ENCODE measurements around the gene MTR. TPM values are rescaled to one million over a fixed set of nuclear protein-coding genes. Genes with fewer than 3 reads are reported as not detected.
A peak's percentile ranks its signal among the peaks of the same experiment; 100 is the strongest.

MTR gene
- total and polyA plus RNA-seq, 9 of the 15 experiments (the other 6 are each of a cell fraction or from before 2014, with no cell fraction given): 3.4 to 44.3 (median 20.3) TPM

DNA sequence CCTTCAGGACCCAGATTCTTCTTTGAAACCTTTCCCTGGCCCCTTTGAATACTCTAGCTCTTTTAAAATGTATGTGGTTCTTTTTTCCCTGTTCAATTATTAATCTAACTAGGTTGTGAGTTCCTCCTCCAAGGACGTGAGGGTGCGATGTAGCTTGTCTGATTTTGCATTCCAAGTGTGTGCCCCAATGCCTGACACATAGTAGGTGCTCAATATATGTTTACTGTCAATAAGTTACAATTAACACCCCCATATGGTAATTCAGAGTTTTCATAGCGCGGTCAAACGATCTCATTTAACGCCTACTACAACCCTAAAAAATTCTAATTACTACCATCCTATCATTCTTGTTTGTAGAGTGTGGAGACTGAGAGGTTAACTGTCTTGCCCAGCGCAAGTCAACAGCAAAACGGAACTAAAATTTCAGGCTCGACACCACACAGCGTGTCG lies 482 bp upstream of the MTR start (continued):
- TF ChIP-seq NFRKB (IDR thresholded peaks at IDR 0.05; ENCODE audit: low read depth) (peak; percentile 25), ETV6 (IDR thresholded peaks at IDR 0.05; ENCODE audit: borderline replicate concordance in 1 of 2, low read depth in 2 of 2, low read length in 1 of 2) (no peak), ETV6 (CRISPR knock-in tag; IDR thresholded peaks at IDR 0.05; ENCODE audit: borderline replicate concordance) (no peak), OTX1 (CRISPR knock-in tag; IDR thresholded peaks at IDR 0.05) (peak; percentile 82), ZNF121 (CRISPR knock-in tag; conservative IDR thresholded peaks at IDR 0.05) (peak; percentile 88), SRF (CRISPR knock-in tag; IDR thresholded peaks at IDR 0.05) (peak in 1 of 2 experiments; percentile 59; a peak in 1 of 4 replicates), ZNF41 (CRISPR knock-in tag; conservative IDR thresholded peaks at IDR 0.05) (peak; percentile 76; the same call in 1 of the 2 replicates), NFATC3 (IDR thresholded peaks at IDR 0.05) (peak; percentile 73; the same call in 1 of the 2 replicates), SOX6 (IDR thresholded peaks at IDR 0.05) (no peak), PHF8 (IDR thresholded peaks at IDR 0.05; ENCODE audit: borderline replicate concordance, low read length) (no peak), ZNF444 (CRISPR knock-in tag; IDR thresholded peaks at IDR 0.05) (peak; percentile 43; the same call in 1 of the 2 replicates), FOXJ2 (tag; IDR thresholded peaks at IDR 0.05) (no peak; the same call in 1 of the 2 replicates), NR4A1 (CRISPR knock-in tag; IDR thresholded peaks at IDR 0.05) (peak; percentile 57; the same call in 1 of the 2 replicates), NR4A1 (tag; IDR thresholded peaks at IDR 0.05) (peak; percentile 62; the same call in 1 of the 2 replicates), EHMT2 (IDR thresholded peaks at IDR 0.05) (peak; percentile 96), SREBF2 (CRISPR knock-in tag; IDR thresholded peaks at IDR 0.05) (no peak)
- TF ChIP-seq, protein P1, sequence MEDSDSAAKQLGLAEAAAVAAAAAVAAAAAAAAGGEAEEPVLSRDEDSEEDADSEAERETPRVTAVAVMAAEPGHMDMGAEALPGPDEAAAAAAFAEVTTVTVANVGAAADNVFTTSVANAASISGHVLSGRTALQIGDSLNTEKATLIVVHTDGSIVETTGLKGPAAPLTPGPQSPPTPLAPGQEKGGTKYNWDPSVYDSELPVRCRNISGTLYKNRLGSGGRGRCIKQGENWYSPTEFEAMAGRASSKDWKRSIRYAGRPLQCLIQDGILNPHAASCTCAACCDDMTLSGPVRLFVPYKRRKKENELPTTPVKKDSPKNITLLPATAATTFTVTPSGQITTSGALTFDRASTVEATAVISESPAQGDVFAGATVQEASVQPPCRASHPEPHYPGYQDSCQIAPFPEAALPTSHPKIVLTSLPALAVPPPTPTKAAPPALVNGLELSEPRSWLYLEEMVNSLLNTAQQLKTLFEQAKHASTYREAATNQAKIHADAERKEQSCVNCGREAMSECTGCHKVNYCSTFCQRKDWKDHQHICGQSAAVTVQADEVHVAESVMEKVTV (CRISPR knock-in tag; IDR thresholded peaks at IDR 0.05): peak; percentile 31; the same call in 1 of the 2 replicates
- TF ChIP-seq, protein P2, sequence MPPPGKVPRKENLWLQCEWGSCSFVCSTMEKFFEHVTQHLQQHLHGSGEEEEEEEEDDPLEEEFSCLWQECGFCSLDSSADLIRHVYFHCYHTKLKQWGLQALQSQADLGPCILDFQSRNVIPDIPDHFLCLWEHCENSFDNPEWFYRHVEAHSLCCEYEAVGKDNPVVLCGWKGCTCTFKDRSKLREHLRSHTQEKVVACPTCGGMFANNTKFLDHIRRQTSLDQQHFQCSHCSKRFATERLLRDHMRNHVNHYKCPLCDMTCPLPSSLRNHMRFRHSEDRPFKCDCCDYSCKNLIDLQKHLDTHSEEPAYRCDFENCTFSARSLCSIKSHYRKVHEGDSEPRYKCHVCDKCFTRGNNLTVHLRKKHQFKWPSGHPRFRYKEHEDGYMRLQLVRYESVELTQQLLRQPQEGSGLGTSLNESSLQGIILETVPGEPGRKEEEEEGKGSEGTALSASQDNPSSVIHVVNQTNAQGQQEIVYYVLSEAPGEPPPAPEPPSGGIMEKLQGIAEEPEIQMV (tag; conservative IDR thresholded peaks at IDR 0.05; ENCODE audit: low read depth): no peak
- TF ChIP-seq, protein P3, sequence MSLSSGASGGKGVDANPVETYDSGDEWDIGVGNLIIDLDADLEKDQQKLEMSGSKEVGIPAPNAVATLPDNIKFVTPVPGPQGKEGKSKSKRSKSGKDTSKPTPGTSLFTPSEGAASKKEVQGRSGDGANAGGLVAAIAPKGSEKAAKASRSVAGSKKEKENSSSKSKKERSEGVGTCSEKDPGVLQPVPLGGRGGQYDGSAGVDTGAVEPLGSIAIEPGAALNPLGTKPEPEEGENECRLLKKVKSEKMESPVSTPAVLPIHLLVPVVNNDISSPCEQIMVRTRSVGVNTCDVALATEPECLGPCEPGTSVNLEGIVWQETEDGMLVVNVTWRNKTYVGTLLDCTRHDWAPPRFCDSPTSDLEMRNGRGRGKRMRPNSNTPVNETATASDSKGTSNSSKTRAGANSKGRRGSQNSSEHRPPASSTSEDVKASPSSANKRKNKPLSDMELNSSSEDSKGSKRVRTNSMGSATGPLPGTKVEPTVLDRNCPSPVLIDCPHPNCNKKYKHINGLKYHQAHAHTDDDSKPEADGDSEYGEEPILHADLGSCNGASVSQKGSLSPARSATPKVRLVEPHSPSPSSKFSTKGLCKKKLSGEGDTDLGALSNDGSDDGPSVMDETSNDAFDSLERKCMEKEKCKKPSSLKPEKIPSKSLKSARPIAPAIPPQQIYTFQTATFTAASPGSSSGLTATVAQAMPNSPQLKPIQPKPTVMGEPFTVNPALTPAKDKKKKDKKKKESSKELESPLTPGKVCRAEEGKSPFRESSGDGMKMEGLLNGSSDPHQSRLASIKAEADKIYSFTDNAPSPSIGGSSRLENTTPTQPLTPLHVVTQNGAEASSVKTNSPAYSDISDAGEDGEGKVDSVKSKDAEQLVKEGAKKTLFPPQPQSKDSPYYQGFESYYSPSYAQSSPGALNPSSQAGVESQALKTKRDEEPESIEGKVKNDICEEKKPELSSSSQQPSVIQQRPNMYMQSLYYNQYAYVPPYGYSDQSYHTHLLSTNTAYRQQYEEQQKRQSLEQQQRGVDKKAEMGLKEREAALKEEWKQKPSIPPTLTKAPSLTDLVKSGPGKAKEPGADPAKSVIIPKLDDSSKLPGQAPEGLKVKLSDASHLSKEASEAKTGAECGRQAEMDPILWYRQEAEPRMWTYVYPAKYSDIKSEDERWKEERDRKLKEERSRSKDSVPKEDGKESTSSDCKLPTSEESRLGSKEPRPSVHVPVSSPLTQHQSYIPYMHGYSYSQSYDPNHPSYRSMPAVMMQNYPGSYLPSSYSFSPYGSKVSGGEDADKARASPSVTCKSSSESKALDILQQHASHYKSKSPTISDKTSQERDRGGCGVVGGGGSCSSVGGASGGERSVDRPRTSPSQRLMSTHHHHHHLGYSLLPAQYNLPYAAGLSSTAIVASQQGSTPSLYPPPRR (CRISPR knock-in tag; IDR thresholded peaks at IDR 0.05; ENCODE audit: borderline replicate concordance): no peak
- TF ChIP-seq, protein P4, sequence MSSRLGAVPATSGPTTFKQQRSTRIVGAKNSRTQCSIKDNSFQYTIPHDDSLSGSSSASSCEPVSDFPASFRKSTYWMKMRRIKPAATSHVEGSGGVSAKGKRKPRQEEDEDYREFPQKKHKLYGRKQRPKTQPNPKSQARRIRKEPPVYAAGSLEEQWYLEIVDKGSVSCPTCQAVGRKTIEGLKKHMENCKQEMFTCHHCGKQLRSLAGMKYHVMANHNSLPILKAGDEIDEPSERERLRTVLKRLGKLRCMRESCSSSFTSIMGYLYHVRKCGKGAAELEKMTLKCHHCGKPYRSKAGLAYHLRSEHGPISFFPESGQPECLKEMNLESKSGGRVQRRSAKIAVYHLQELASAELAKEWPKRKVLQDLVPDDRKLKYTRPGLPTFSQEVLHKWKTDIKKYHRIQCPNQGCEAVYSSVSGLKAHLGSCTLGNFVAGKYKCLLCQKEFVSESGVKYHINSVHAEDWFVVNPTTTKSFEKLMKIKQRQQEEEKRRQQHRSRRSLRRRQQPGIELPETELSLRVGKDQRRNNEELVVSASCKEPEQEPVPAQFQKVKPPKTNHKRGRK (tag; IDR thresholded peaks at IDR 0.05): peak; percentile 78; the same call in 1 of the 2 replicates

Data from K562 (cell line).